Measurements from ENCODE around the gene ZFP36L2. TPM values are rescaled to one million over a fixed set of nuclear protein-coding genes. Genes with fewer than 3 reads are reported as not detected.

The ZFP36L2 gene
- polyA plus RNA-seq, 1 of the 3 experiments (the other 2 are of a cell fraction) = 18.4 TPM

GRCh38 chr2:43174368-43174916 lies 52.0 kb downstream of the ZFP36L2 start:
- CTCF ChIA-PET = interaction anchor here (1.2 to 1.3 kb wide), 2 partner anchors 310 to 315 kb away, joined by 3 read pairs; no protein-coding TSS in a partner anchor
- no peak overlapping the region for H3K4me2 ChIP-seq

More at GRCh38 chr2:43174368-43174916, 52.0 kb downstream of the ZFP36L2 start:
- H3K9me2 ChIP-seq = no peaks in the 10 kb centered on the region
- H3K79me2 ChIP-seq (ENCODE audit: insufficient read depth) = no peaks in the 10 kb centered on the region
- no peaks in the 10 kb centered on the region for H4K20me1 ChIP-seq (ENCODE audit: insufficient read depth)
- no peaks in the 10 kb centered on the region for H3K27me3 ChIP-seq (ENCODE audit: insufficient read depth)
- no peak overlapping the region for H2AFZ ChIP-seq (ENCODE audit: low read depth)
- H3K36me3 ChIP-seq (replicated peaks in 1 of 2; ENCODE audit: control insufficient read depth in 1 of 2, insufficient read depth in 2 of 2, low read length in 1 of 2) = no peaks in the 10 kb centered on the region
- DNase-seq = no peak
- no peak overlapping the region for H3K4me3 ChIP-seq (ENCODE audit: low read depth in 2 of 2, low read length in 1 of 2)
- POLR2A ChIA-PET = no interaction called here
- no peak overlapping the region for H3K27ac ChIP-seq (ENCODE audit: low read depth in 2 of 2, low read length in 1 of 2)
- peaks cover 5% of the 10 kb centered on the region for H3F3A ChIP-seq (replicated peaks; ENCODE audit: insufficient read depth)
- 49% methylated on average over 9 of the region's 9 CpGs for WGBS (ENCODE audit: low lambda C conversion rate)
- H3K9ac ChIP-seq = no peak overlapping the region
- TF ChIP-seq MEF2A (IDR thresholded peaks at IDR 0.05; ENCODE audit: borderline replicate concordance, low read depth) = no peak
- TF ChIP-seq FOSL2 (IDR thresholded peaks at IDR 0.05; ENCODE audit: borderline replicate concordance, low read depth) = no peak
- no peak for TF ChIP-seq ELF1 (IDR thresholded peaks at IDR 0.05)
- no peak for TF ChIP-seq JUND (IDR thresholded peaks at IDR 0.05)
- no peak for TF ChIP-seq TEAD4 (IDR thresholded peaks at IDR 0.05; ENCODE audit: borderline replicate concordance, insufficient read depth)
- TF ChIP-seq, protein P1, sequence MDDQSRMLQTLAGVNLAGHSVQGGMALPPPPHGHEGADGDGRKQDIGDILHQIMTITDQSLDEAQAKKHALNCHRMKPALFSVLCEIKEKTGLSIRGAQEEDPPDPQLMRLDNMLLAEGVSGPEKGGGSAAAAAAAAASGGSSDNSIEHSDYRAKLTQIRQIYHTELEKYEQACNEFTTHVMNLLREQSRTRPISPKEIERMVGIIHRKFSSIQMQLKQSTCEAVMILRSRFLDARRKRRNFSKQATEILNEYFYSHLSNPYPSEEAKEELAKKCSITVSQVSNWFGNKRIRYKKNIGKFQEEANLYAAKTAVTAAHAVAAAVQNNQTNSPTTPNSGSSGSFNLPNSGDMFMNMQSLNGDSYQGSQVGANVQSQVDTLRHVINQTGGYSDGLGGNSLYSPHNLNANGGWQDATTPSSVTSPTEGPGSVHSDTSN (IDR thresholded peaks at IDR 0.05) = no peak
- TF ChIP-seq MAX (IDR thresholded peaks at IDR 0.05; ENCODE audit: low read depth) = no peak
- TF ChIP-seq, protein P2, sequence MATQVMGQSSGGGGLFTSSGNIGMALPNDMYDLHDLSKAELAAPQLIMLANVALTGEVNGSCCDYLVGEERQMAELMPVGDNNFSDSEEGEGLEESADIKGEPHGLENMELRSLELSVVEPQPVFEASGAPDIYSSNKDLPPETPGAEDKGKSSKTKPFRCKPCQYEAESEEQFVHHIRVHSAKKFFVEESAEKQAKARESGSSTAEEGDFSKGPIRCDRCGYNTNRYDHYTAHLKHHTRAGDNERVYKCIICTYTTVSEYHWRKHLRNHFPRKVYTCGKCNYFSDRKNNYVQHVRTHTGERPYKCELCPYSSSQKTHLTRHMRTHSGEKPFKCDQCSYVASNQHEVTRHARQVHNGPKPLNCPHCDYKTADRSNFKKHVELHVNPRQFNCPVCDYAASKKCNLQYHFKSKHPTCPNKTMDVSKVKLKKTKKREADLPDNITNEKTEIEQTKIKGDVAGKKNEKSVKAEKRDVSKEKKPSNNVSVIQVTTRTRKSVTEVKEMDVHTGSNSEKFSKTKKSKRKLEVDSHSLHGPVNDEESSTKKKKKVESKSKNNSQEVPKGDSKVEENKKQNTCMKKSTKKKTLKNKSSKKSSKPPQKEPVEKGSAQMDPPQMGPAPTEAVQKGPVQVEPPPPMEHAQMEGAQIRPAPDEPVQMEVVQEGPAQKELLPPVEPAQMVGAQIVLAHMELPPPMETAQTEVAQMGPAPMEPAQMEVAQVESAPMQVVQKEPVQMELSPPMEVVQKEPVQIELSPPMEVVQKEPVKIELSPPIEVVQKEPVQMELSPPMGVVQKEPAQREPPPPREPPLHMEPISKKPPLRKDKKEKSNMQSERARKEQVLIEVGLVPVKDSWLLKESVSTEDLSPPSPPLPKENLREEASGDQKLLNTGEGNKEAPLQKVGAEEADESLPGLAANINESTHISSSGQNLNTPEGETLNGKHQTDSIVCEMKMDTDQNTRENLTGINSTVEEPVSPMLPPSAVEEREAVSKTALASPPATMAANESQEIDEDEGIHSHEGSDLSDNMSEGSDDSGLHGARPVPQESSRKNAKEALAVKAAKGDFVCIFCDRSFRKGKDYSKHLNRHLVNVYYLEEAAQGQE (IDR thresholded peaks at IDR 0.05; ENCODE audit: low read depth, low read length) = no peak
- TF ChIP-seq NRF1 (IDR thresholded peaks at IDR 0.05; ENCODE audit: low read depth, low read length) = no peak
- TF ChIP-seq SIN3A (IDR thresholded peaks at IDR 0.05; ENCODE audit: borderline replicate concordance, low read depth, low read length) = no peak
- TF ChIP-seq NFIC (IDR thresholded peaks at IDR 0.05; ENCODE audit: borderline replicate concordance) = no peak
- TF ChIP-seq EP300 (IDR thresholded peaks at IDR 0.05; ENCODE audit: borderline replicate concordance in 1 of 2, low read depth in 1 of 2, low read length in 1 of 2) = no peak
- no peak for TF ChIP-seq SMC3 (IDR thresholded peaks at IDR 0.05; ENCODE audit: low read depth, low read length)
- no peak for TF ChIP-seq EZH2phosphoT487 (IDR thresholded peaks at IDR 0.05; ENCODE audit: borderline replicate concordance, low read depth)
- no peak for TF ChIP-seq FOXM1 (IDR thresholded peaks at IDR 0.05; ENCODE audit: low read depth)
- TF ChIP-seq, protein P3, sequence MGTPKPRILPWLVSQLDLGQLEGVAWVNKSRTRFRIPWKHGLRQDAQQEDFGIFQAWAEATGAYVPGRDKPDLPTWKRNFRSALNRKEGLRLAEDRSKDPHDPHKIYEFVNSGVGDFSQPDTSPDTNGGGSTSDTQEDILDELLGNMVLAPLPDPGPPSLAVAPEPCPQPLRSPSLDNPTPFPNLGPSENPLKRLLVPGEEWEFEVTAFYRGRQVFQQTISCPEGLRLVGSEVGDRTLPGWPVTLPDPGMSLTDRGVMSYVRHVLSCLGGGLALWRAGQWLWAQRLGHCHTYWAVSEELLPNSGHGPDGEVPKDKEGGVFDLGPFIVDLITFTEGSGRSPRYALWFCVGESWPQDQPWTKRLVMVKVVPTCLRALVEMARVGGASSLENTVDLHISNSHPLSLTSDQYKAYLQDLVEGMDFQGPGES (IDR thresholded peaks at IDR 0.05; ENCODE audit: low read depth, low read length) = no peak
- TF ChIP-seq, protein P4, sequence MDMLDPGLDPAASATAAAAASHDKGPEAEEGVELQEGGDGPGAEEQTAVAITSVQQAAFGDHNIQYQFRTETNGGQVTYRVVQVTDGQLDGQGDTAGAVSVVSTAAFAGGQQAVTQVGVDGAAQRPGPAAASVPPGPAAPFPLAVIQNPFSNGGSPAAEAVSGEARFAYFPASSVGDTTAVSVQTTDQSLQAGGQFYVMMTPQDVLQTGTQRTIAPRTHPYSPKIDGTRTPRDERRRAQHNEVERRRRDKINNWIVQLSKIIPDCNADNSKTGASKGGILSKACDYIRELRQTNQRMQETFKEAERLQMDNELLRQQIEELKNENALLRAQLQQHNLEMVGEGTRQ (IDR thresholded peaks at IDR 0.05; ENCODE audit: borderline replicate concordance, low read depth, low read length) = no peak
- H3K4me1 ChIP-seq (ENCODE audit: control insufficient read depth in 1 of 2, insufficient read depth in 2 of 2, low read depth in 1 of 2, low read length in 1 of 2) = peaks cover 9 to 26% of the 10 kb centered on the region in 2 experiments; a peak in 3 of 4 replicates
- 0 out of 2 replicates have a peak, but pooled peaks cover 6% of the 10 kb centered on the region for H3K9me3 ChIP-seq
